B cell (primary cell): ENCODE data around the gene DENND1A. TPM values are rescaled to one million over a fixed set of nuclear protein-coding genes. Genes with fewer than 3 reads are reported as not detected.

Experiments
- ATAC-seq: fragments of 200-7000 bp; cut with Tn5 transposase; one replicate; pipeline ENCODE4 v1.10.0; 2021; ENCODE audit warnings: low read depth, mild to moderate bottlenecking, moderate number of reproducible peaks, moderate library complexity
- CTCF ChIA-PET: fragments of 350-600 bp; sonication (Branson Sonifier 250); formaldehyde crosslinking; loops from one replicate; lab custom pipeline; 2021; ENCODE audit warnings: antibody characterized with exemption, inconsistent platforms; lab: Charles Lee
- POLR2A ChIA-PET: fragments of 350-600 bp; sonication (Branson Sonifier 250); formaldehyde crosslinking; loops from one replicate; lab custom pipeline; 2021; ENCODE audit warnings: antibody characterized with exemption; lab: Charles Lee
- DNase-seq: peaks from one replicate; pipeline ENCODE4 v3.0.0; 2013
- H2AFZ ChIP-seq: 2 replicates; pipeline ENCODE4 v1.6.1; 2012; ENCODE audit warnings: mild to moderate bottlenecking, low read depth, low read length; ENCODE audit not compliant: insufficient read depth, poor library complexity, severe bottlenecking
- H3K27ac ChIP-seq, 2 donors: 1 replicate in 1 of 2; 2 replicates in 1 of 2; pipeline ENCODE4 v1.5.1; 2012 to 2013; ENCODE audit warnings: low read length in 2 of 2, mild to moderate bottlenecking in 2 of 2, moderate library complexity in 1 of 2
- H3K27me3 ChIP-seq, 4 experiments: fragments of 200-600 bp in 1 of 4; sonication (generic) in 1 of 4; replicated peaks in 1 of 4; 1 replicate in 2 of 4; 2 replicates in 2 of 4; pipeline versions ENCODE4 v1.6.1 to v1.7.0; 2013 to 2016; ENCODE audit warnings: low read length in 3 of 4, mild to moderate bottlenecking in 2 of 4, mixed read lengths in 1 of 4, moderate library complexity in 1 of 4; ENCODE audit not compliant: insufficient read depth in 4 of 4, control insufficient read depth in 3 of 4; ENCODE audit errors: control extremely low read depth in 1 of 4
- H3K36me3 ChIP-seq, 2 experiments: replicated peaks in 1 of 2; 1 replicate in 1 of 2; 2 replicates in 1 of 2; pipeline versions ENCODE4 v1.6.1 to v1.7.1; 2013; ENCODE audit warnings: low read length in 1 of 2; ENCODE audit not compliant: insufficient read depth in 2 of 2, control insufficient read depth in 1 of 2; ENCODE audit errors: control extremely low read depth in 1 of 2, extremely low read depth in 1 of 2
- H3K4me1 ChIP-seq, 2 donors: fragments of 200-600 bp in 1 of 2; sonication (generic) in 1 of 2; 1 replicate in 1 of 2; 2 replicates in 1 of 2; pipeline versions ENCODE4 v1.5.1 to v1.6.1; 2013 to 2017; ENCODE audit warnings: low read length in 2 of 2; ENCODE audit not compliant: control insufficient read depth in 2 of 2, insufficient read depth in 2 of 2
- H3K4me2 ChIP-seq: replicated peaks from 2 replicates; pipeline ENCODE3; 2012; ENCODE audit warnings: mild to moderate bottlenecking, low read depth, low read length; ENCODE audit not compliant: poor library complexity, severe bottlenecking
- H3K4me3 ChIP-seq, 5 experiments: fragments of 200-600 bp in 1 of 5; sonication (generic) in 1 of 5; 1 replicate in 3 of 5; 2 replicates in 2 of 5; pipeline versions ENCODE4 v1.5.1 to v1.7.0; 2011 to 2016; ENCODE audit warnings: low read length in 4 of 5, mild to moderate bottlenecking in 4 of 5, low read depth in 2 of 5, control low read depth in 1 of 5, moderate library complexity in 1 of 5; ENCODE audit not compliant: insufficient read depth in 1 of 5; ENCODE audit errors: control extremely low read depth in 1 of 5, extremely low read depth in 1 of 5
- H3K79me2 ChIP-seq: fragments of 200-600 bp; sonication (generic); one replicate; pipeline ENCODE4 v1.6.0; 2016; ENCODE audit warnings: low read length; ENCODE audit not compliant: control insufficient read depth, insufficient read depth
- H3K9ac ChIP-seq: fragments of 200-600 bp; sonication (generic); 2 replicates; pipeline ENCODE4 v1.6.1; 2017; ENCODE audit warnings: mild to moderate bottlenecking, low read length, moderate library complexity
- H3K9me3 ChIP-seq, 3 donors: one replicate each; pipeline versions ENCODE4 v1.6.1 to v1.7.1; 2013; ENCODE audit warnings: low read length in 2 of 3; ENCODE audit not compliant: control insufficient read depth in 2 of 3, insufficient read depth in 1 of 3; ENCODE audit errors: control extremely low read depth in 1 of 3
- H4K20me1 ChIP-seq: 2 replicates; pipeline ENCODE4 v1.6.0; 2012; ENCODE audit warnings: mild to moderate bottlenecking, low read length; ENCODE audit not compliant: insufficient read depth, control insufficient read depth, poor library complexity, severe bottlenecking
- H3K27ac Mint-ChIP-seq: one replicate; pipeline ENCODE4 v1.8.0; 2021; ENCODE audit warnings: mixed read lengths
- H3K27me3 Mint-ChIP-seq: one replicate; pipeline ENCODE4 v1.8.0; 2021; ENCODE audit warnings: mixed read lengths
- H3K4me1 Mint-ChIP-seq: one replicate; pipeline ENCODE4 v1.8.0; 2021; ENCODE audit warnings: mixed read lengths
- H3K4me3 Mint-ChIP-seq: one replicate; pipeline ENCODE4 v1.8.0; 2021; ENCODE audit warnings: mixed read lengths
- H3K9me3 Mint-ChIP-seq: one replicate; pipeline ENCODE4 v1.8.0; 2022; ENCODE audit warnings: mixed read lengths; ENCODE audit not compliant: insufficient read depth
- WGBS: methylation state at CpG from one replicate; pipeline ENCODE4 v1.1.5; 2013; ENCODE audit warnings: missing lambda C conversion rate; ENCODE audit not compliant: insufficient coverage; 5-methylcytosine and 5-hydroxymethylcytosine counted together
- intact Hi-C: fragments of 100-400 bp; cut with micrococcal nuclease; formaldehyde crosslinking; loops from one replicate; pipeline ENCODE4 v1.10.0; 2022
- polyA plus RNA-seq: library from polyadenylated mRNA; depleted of rRNA; stranded (reverse); fragments of >200 nt; gene quantifications from 2 replicates; pipeline ENCODE4 v1.2.3, GENCODE V29; 2012
- total RNA-seq, 2 donors: library from RNA; stranded (reverse); fragments of 120-200 nt in 1 of 2; gene quantifications; 1 replicate in 1 of 2; 2 replicates in 1 of 2; pipeline versions ENCODE4 v1.2.3 to v1.2.4, GENCODE V29; 2013 to 2022
- TF ChIP-seq, protein P1 (sequence below): fragments of 200-600 bp; IDR thresholded peaks from one replicate; pipeline ENCODE4 v1.8.0; 2022; ENCODE audit warnings: antibody characterized with exemption, mild to moderate bottlenecking

Gene DENND1A
- total and polyA plus RNA-seq, 2 donors (not counting 1 experiment from before 2014, with no cell fraction given), result 10.8 to 26.0 TPM

GRCh38 chr9:123527981-123528380, 401.9 kb downstream of the DENND1A start:
- H3K9ac ChIP-seq, result no peak overlapping the region
- WGBS, result no CpG with 5 or more reads among the region's 2 CpGs
- no peaks in the 10 kb centered on the region for H3K4me1 ChIP-seq
- no peak overlapping the region for H2AFZ ChIP-seq
- DNase-seq (no peak), ATAC-seq (no peak)
- no peaks in the 10 kb centered on the region for H3K36me3 ChIP-seq
- TF ChIP-seq, protein P1, sequence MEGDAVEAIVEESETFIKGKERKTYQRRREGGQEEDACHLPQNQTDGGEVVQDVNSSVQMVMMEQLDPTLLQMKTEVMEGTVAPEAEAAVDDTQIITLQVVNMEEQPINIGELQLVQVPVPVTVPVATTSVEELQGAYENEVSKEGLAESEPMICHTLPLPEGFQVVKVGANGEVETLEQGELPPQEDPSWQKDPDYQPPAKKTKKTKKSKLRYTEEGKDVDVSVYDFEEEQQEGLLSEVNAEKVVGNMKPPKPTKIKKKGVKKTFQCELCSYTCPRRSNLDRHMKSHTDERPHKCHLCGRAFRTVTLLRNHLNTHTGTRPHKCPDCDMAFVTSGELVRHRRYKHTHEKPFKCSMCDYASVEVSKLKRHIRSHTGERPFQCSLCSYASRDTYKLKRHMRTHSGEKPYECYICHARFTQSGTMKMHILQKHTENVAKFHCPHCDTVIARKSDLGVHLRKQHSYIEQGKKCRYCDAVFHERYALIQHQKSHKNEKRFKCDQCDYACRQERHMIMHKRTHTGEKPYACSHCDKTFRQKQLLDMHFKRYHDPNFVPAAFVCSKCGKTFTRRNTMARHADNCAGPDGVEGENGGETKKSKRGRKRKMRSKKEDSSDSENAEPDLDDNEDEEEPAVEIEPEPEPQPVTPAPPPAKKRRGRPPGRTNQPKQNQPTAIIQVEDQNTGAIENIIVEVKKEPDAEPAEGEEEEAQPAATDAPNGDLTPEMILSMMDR, result no peak
- Mint-ChIP-seq H3K27ac (no peak overlapping the region), H3K4me1 (no peaks in the 10 kb centered on the region), H3K4me3 (no peak overlapping the region), H3K9me3 (peaks cover 10% of the 10 kb centered on the region), H3K27me3 (no peaks in the 10 kb centered on the region)
- no peaks in the 10 kb centered on the region for H3K27me3 ChIP-seq
- peaks cover 0 to 4% (median 3%) of the 10 kb centered on the region in 3 donors for H3K9me3 ChIP-seq
- intact Hi-C loops, result no loop called here
- ChIA-PET CTCF (no interaction called here), POLR2A (no interaction called here)
- no peaks in the 10 kb centered on the region for H4K20me1 ChIP-seq
- no peaks in the 10 kb centered on the region for H3K79me2 ChIP-seq
- no peak overlapping the region for H3K27ac ChIP-seq
- no peak overlapping the region for H3K4me2 ChIP-seq
- H3K4me3 ChIP-seq, result no peak overlapping the region

DNA sequence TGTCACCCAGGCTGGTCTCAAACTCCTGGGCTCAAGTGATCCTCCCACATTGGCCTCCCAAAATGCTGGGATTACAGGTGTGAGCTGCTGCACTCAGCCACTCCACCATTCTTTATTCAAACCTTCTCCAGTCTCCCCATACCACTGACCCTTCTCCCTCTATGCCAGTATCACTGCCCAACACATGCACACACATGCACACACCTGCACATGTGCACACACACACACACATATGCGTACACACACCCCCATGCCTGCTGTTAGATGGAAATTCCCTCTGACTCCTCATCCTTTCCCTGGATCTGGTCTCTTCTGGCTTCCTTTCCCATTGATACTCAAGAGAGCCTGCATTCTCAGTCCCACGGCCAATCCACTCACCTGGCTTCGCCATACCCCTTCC, 404.0 kb downstream of the DENND1A start:
- intact Hi-C loops, result no loop called here
- ChIA-PET POLR2A (no interaction called here), CTCF (no interaction called here)
- H3K4me2 ChIP-seq, result no peak overlapping the region
- DNase-seq, result no peak
- no peaks in the 10 kb centered on the region for H4K20me1 ChIP-seq
- no peaks in the 10 kb centered on the region for H3K36me3 ChIP-seq
- H3K9me3 ChIP-seq, result peaks cover 0 to 4% (median 3%) of the 10 kb centered on the region in 3 donors
- Mint-ChIP-seq H3K9me3 (peaks cover 6% of the 10 kb centered on the region), H3K4me1 (no peaks in the 10 kb centered on the region), H3K4me3 (no peak overlapping the region), H3K27me3 (no peaks in the 10 kb centered on the region), H3K27ac (no peak overlapping the region)
- H3K4me3 ChIP-seq, result no peak overlapping the region
- ATAC-seq, result no peak
- no peak overlapping the region for H2AFZ ChIP-seq
- H3K27ac ChIP-seq, result no peak overlapping the region
- no peaks in the 10 kb centered on the region for H3K27me3 ChIP-seq
- no peaks in the 10 kb centered on the region for H3K4me1 ChIP-seq
- H3K9ac ChIP-seq, result no peak overlapping the region
- 96% methylated on average over 3 of the region's 3 CpGs for WGBS
- TF ChIP-seq, protein P1, result no peak
- no peaks in the 10 kb centered on the region for H3K79me2 ChIP-seq
